Activated T-helper 1 cell treated with anti-CD3 and anti-CD28 coated beads, Interleukin-12 subunit alpha, Interleukin-12 subunit beta, Interleukin-2, Interleukin-4 antibody, amounts not matched to agents 30 ng/mL and 10 ng/mL and 1 ng/mL, durations not matched to agents 14 hours and 24 hours and 36 hours (primary cell): ENCODE results near the gene NDUFA13. TPM values are rescaled to one million over a fixed set of nuclear protein-coding genes. Genes with fewer than 3 reads are reported as not detected.
A peak's percentile ranks its signal among the peaks of the same experiment; 100 is the strongest.

Experiments used
- DNase-seq: peaks from one replicate; pipeline ENCODE4 v3.0.0; 2021; ENCODE audit warnings: low spot score
- H3K27ac Mint-ChIP-seq: one replicate; pipeline ENCODE4 v1.8.0; 2021; ENCODE audit warnings: mild to moderate bottlenecking, mixed read lengths
- H3K27me3 Mint-ChIP-seq: one replicate; pipeline ENCODE4 v1.8.0; 2022; ENCODE audit warnings: mild to moderate bottlenecking, moderate library complexity, mixed read lengths; ENCODE audit not compliant: insufficient read depth
- H3K36me3 Mint-ChIP-seq: one replicate; pipeline ENCODE4 v1.8.0; 2021; ENCODE audit warnings: low read depth, mixed read lengths
- H3K4me1 Mint-ChIP-seq: one replicate; pipeline ENCODE4 v1.8.0; 2021; ENCODE audit warnings: low read depth, mixed read lengths
- H3K4me3 Mint-ChIP-seq: one replicate; pipeline ENCODE4 v1.8.0; 2021; ENCODE audit warnings: mild to moderate bottlenecking, moderate library complexity, mixed read lengths
- H3K9me3 Mint-ChIP-seq: one replicate; pipeline ENCODE4 v1.8.0; 2021; ENCODE audit warnings: mixed read lengths
- intact Hi-C: fragments of 100-400 bp; cut with micrococcal nuclease; formaldehyde crosslinking; loops from one replicate; pipeline ENCODE4 v1.15.1; 2024
- total RNA-seq: library from RNA; stranded (reverse); gene quantifications from 2 replicates; pipeline ENCODE4 v1.2.3, GENCODE V29; 2022

NDUFA13 gene
- total RNA-seq, 1 donor from 2014 or later: 410 TPM

GRCh38 chr19:19526581-19527370 lies 10.8 kb downstream of the NDUFA13 start:
- Mint-ChIP-seq H3K27me3 (no peaks in the 10 kb centered on the region), H3K4me1 (no peaks in the 10 kb centered on the region), H3K27ac (no peak overlapping the region), H3K4me3 (no peak overlapping the region), H3K36me3 (peaks cover 5% of the 10 kb centered on the region), H3K9me3 (no peaks in the 10 kb centered on the region)
- intact Hi-C loops: no loop called here
- no peak for DNase-seq

- no peaks in the 10 kb centered on the region for H3K27me3 Mint-ChIP-seq
- no peaks in the 10 kb centered on the region for H3K9me3 Mint-ChIP-seq
- no peak overlapping the region for H3K27ac Mint-ChIP-seq
- peaks cover 9% of the 10 kb centered on the region for H3K36me3 Mint-ChIP-seq
- no peaks in the 10 kb centered on the region for H3K4me1 Mint-ChIP-seq
- DNase-seq: no peak
- intact Hi-C loops: no loop called here
- H3K4me3 Mint-ChIP-seq: no peak overlapping the region
Measured at GRCh38 chr19:19527371-19527656, 11.3 kb downstream of the NDUFA13 start.

GRCh38 chr19:19527674-19528625 lies 11.9 kb downstream of the NDUFA13 start:
- DNase-seq: no peak
- no peaks in the 10 kb centered on the region for H3K4me1 Mint-ChIP-seq
- H3K9me3 Mint-ChIP-seq: no peaks in the 10 kb centered on the region
- H3K4me3 Mint-ChIP-seq: no peak overlapping the region
- H3K27ac Mint-ChIP-seq: no peak overlapping the region
- intact Hi-C loops: no loop called here
- H3K36me3 Mint-ChIP-seq: peaks cover 9% of the 10 kb centered on the region
- no peaks in the 10 kb centered on the region for H3K27me3 Mint-ChIP-seq

GRCh38 chr19:19528721-19529490 lies 12.9 kb downstream of the NDUFA13 start, which contains the start of gene YJEFN3:
Gene YJEFN3, plus strand, starts transcription at chr19:19528911. Its CDS starts 22 bp downstream, at chr19:19528933.
- Mint-ChIP-seq H3K4me3 (no peak within 1 kb of the TSS), H3K36me3 (peaks cover 9% of the 10 kb centered on the region), H3K27ac (no peak within 1 kb of the TSS), H3K27me3 (no peaks in the 10 kb centered on the region), H3K4me1 (peaks cover 3% of the 10 kb centered on the region), H3K9me3 (no peaks in the 10 kb centered on the region)
- intact Hi-C loops: no loop called here
- no peak for DNase-seq

GRCh38 chr19:19529783-19530422 lies 13.9 kb downstream of the NDUFA13 start:
- peaks cover 9% of the 10 kb centered on the region for H3K36me3 Mint-ChIP-seq
- H3K27ac Mint-ChIP-seq: no peak overlapping the region
- no peaks in the 10 kb centered on the region for H3K9me3 Mint-ChIP-seq
- H3K4me3 Mint-ChIP-seq: no peak overlapping the region
- no peak for DNase-seq
- H3K4me1 Mint-ChIP-seq: peaks cover 7% of the 10 kb centered on the region
- intact Hi-C loops: loop anchor here (5.0 kb wide), 1 partner anchor 337 kb away; the partner anchor contains the start of gene ZNF253
- no peaks in the 10 kb centered on the region for H3K27me3 Mint-ChIP-seq

- DNase-seq: no peak
- Mint-ChIP-seq H3K36me3 (peaks cover 9% of the 10 kb centered on the region), H3K4me1 (peaks cover 7% of the 10 kb centered on the region), H3K4me3 (no peak overlapping the region), H3K27me3 (no peaks in the 10 kb centered on the region), H3K27ac (no peak overlapping the region), H3K9me3 (no peaks in the 10 kb centered on the region)
- intact Hi-C loops: loop anchor here (5.0 kb wide), 1 partner anchor 337 kb away; the partner anchor contains the start of gene ZNF253
Measured at GRCh38 chr19:19530423-19530804, 14.4 kb downstream of the NDUFA13 start.

GRCh38 chr19:19530889-19531288 lies 14.9 kb downstream of the NDUFA13 start:
- peaks cover 7% of the 10 kb centered on the region for H3K4me1 Mint-ChIP-seq
- no peak for DNase-seq
- H3K4me3 Mint-ChIP-seq: no peak overlapping the region
- intact Hi-C loops: loop anchor here (5.0 kb wide), 1 partner anchor 336 kb away; the partner anchor contains the start of gene ZNF253
- no peaks in the 10 kb centered on the region for H3K9me3 Mint-ChIP-seq
- H3K27ac Mint-ChIP-seq: no peak overlapping the region
- peaks cover 9% of the 10 kb centered on the region for H3K36me3 Mint-ChIP-seq
- no peaks in the 10 kb centered on the region for H3K27me3 Mint-ChIP-seq

GRCh38 chr19:19531951-19532805 lies 16.2 kb downstream of the NDUFA13 start:
- H3K27ac Mint-ChIP-seq: peak overlapping the region; percentile 67
- H3K4me3 Mint-ChIP-seq: no peak overlapping the region
- H3K36me3 Mint-ChIP-seq: peaks cover 11% of the 10 kb centered on the region
- DNase-seq: peak; percentile 79
- intact Hi-C loops: loop anchor here (1.0 to 5.0 kb wide), 3 partner anchors 111 to 427 kb away; partner anchors contain the start of genes GMIP and ZNF253
- H3K4me1 Mint-ChIP-seq: peaks cover 7% of the 10 kb centered on the region
- H3K27me3 Mint-ChIP-seq: peaks cover 3% of the 10 kb centered on the region
- no peaks in the 10 kb centered on the region for H3K9me3 Mint-ChIP-seq

GRCh38 chr19:19532806-19533701 lies 17.0 kb downstream of the NDUFA13 start:
- DNase-seq: no peak
- Mint-ChIP-seq H3K4me3 (no peak overlapping the region), H3K36me3 (peaks cover 11% of the 10 kb centered on the region), H3K27me3 (peaks cover 7% of the 10 kb centered on the region), H3K4me1 (peaks cover 11% of the 10 kb centered on the region), H3K27ac (no peak overlapping the region), H3K9me3 (no peaks in the 10 kb centered on the region)
- intact Hi-C loops: loop anchor here (1.0 to 5.0 kb wide), 3 partner anchors 110 to 426 kb away; partner anchors contain the start of genes GMIP and ZNF253

- Mint-ChIP-seq H3K36me3 (peaks cover 11% of the 10 kb centered on the region), H3K27ac (no peak overlapping the region), H3K4me1 (peaks cover 16% of the 10 kb centered on the region), H3K27me3 (peaks cover 10% of the 10 kb centered on the region), H3K4me3 (no peak overlapping the region), H3K9me3 (no peaks in the 10 kb centered on the region)
- no peak for DNase-seq
- intact Hi-C loops: loop anchor here (5.0 kb wide), 1 partner anchor 333 kb away; the partner anchor contains the start of gene ZNF253
Measured at GRCh38 chr19:19533841-19534240, 17.8 kb downstream of the NDUFA13 start.
